Neutrophil (primary cell): ENCODE results near the gene GPA33.

Source experiments
- H3K27ac ChIP-seq: fragments of 200-600 bp; sonication (generic); 2 replicates; pipeline ENCODE4 v1.5.1; 2016; ENCODE audit warnings: mild to moderate bottlenecking, moderate library complexity
- H3K27me3 ChIP-seq: fragments of 200-600 bp; sonication (generic); 2 replicates; pipeline ENCODE4 v1.6.0; 2016; ENCODE audit warnings: mild to moderate bottlenecking
- H3K36me3 ChIP-seq: fragments of 200-600 bp; sonication (generic); 2 replicates; pipeline ENCODE4 v1.5.1; 2017
- H3K4me1 ChIP-seq, 2 experiments: fragments of 200-600 bp in 1 of 2; sonication (generic) in 1 of 2; 1 replicate in 1 of 2; 2 replicates in 1 of 2; pipeline versions ENCODE4 v1.5.1 to v1.6.1; 2013 to 2016; ENCODE audit warnings: low read depth in 1 of 2, low read length in 1 of 2, mild to moderate bottlenecking in 1 of 2, moderate library complexity in 1 of 2; ENCODE audit not compliant: control insufficient read depth in 1 of 2, insufficient read depth in 1 of 2
- H3K4me3 ChIP-seq, 2 experiments: fragments of 200-600 bp in 1 of 2; sonication (generic) in 1 of 2; 1 replicate in 1 of 2; 2 replicates in 1 of 2; pipeline ENCODE4 v1.5.1; 2013 to 2016; ENCODE audit warnings: low read depth in 1 of 2, low read length in 1 of 2, mild to moderate bottlenecking in 1 of 2, moderate library complexity in 1 of 2
- H3K9me3 ChIP-seq: fragments of 200-600 bp; sonication (generic); 2 replicates; pipeline ENCODE4 v1.5.1; 2016
- CTCF ChIP-seq: fragments of 200-600 bp; sonication (generic); IDR thresholded peaks from 2 replicates; pipeline ENCODE4 v1.5.1; 2016; ENCODE audit warnings: antibody characterized with exemption

GPA33 gene

DNA sequence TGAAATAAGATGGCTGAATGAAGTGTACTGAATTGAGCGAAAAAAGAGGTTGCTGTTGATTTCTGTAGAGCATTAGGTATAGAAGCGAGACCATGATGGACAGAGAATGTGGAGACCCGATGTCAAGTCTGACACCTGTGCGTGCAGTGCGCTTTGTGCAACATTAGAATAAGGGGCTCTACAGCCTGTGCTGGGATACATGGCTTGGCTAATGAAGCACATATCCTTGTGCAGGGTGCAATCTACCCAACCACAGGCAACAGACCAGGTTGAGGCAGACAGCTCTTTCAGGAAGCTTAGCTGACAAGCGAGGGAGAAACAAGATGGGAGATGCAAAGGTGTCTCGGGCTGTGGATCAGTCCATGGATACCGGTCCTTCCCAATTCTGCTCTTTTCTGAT lies 18.9 kb downstream of the GPA33 start:
- no peak overlapping the region for H3K27ac ChIP-seq
- no peaks in the 10 kb centered on the region for H3K9me3 ChIP-seq
- no peak for TF ChIP-seq CTCF
- peaks cover 4 to 6% of the 10 kb centered on the region in 2 experiments for H3K4me1 ChIP-seq
- H3K36me3 ChIP-seq = no peaks in the 10 kb centered on the region
- no peak overlapping the region for H3K4me3 ChIP-seq
- no peaks in the 10 kb centered on the region for H3K27me3 ChIP-seq

GRCh38 chr1:167068761-167069160 lies 21.4 kb downstream of the GPA33 start:
- Histone ChIP-seq H3K36me3 (no peaks in the 10 kb centered on the region), H3K9me3 (no peaks in the 10 kb centered on the region), H3K4me3 (no peak overlapping the region), H3K4me1 (peaks cover 4 to 6% of the 10 kb centered on the region in 2 experiments), H3K27me3 (no peaks in the 10 kb centered on the region), H3K27ac (no peak overlapping the region)
- TF ChIP-seq CTCF = no peak

DNA sequence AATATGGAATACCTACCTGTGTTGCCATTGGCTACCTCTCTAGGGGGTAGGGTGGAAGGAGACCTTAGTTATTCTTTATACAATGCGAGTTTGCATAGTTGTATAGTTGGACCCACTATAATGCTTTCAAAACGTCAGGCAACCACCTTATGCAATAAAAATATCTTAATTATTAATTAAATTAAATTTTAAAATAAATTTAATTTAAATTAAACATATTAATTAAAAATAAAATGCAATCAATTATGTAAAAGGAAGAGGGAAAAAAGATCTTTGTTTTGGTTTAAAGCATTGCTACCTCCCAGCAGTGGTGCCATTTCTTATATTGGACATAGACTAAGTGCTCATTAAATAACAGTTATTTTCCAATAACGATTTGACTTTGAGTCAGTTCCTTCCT lies 22.3 kb downstream of the GPA33 start:
- peaks cover 4 to 6% of the 10 kb centered on the region in 2 experiments for H3K4me1 ChIP-seq
- no peak for TF ChIP-seq CTCF
- no peaks in the 10 kb centered on the region for H3K36me3 ChIP-seq
- no peaks in the 10 kb centered on the region for H3K9me3 ChIP-seq
- H3K27me3 ChIP-seq = no peaks in the 10 kb centered on the region
- H3K4me3 ChIP-seq = no peak overlapping the region
- H3K27ac ChIP-seq = no peak overlapping the region

- Histone ChIP-seq H3K4me1 (peaks cover 4 to 6% of the 10 kb centered on the region in 2 experiments), H3K27ac (no peak overlapping the region), H3K36me3 (no peaks in the 10 kb centered on the region), H3K9me3 (no peaks in the 10 kb centered on the region), H3K27me3 (no peaks in the 10 kb centered on the region), H3K4me3 (peak overlapping the region in 1 of 2 experiments; percentile 24)
- peak; percentile 96 for TF ChIP-seq CTCF
Observed at GRCh38 chr1:167066333-167067122, 23.6 kb downstream of the GPA33 start.

DNA sequence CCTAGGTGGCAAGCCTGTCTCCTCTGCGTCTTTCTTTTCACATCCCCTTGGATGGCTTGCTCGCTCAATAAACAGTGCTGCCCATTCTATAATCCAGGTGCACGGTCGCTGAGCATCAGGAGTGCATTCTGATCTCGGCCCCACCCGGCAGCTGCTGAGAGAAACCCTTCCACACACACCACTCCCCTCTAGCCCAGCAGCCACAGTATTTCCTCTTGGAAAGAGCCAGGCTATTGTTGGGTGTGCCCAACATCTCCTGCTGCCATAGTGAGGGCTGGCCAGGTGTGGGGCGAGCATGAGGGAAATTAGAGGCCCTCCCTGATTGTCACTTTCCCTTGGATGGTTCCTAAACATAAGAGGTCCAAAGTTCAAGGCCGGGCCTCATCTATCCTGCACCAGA lies 24.7 kb downstream of the GPA33 start:
- no peaks in the 10 kb centered on the region for H3K9me3 ChIP-seq
- H3K4me3 ChIP-seq = no peak overlapping the region
- no peaks in the 10 kb centered on the region for H3K36me3 ChIP-seq
- H3K27ac ChIP-seq = no peak overlapping the region
- TF ChIP-seq CTCF = no peak
- H3K27me3 ChIP-seq = no peaks in the 10 kb centered on the region
- H3K4me1 ChIP-seq = peaks cover 4 to 6% of the 10 kb centered on the region in 2 experiments
